AG09319 (cell line): Measurements from ENCODE around the gene EPB41L3.

ENCODE experiments used
- DNase-seq: peaks from one replicate; pipeline ENCODE4 v3.0.0-alpha.2; 2010; ENCODE audit warnings: low read depth; ENCODE audit errors: extremely low read depth
- TF ChIP-seq, protein P1 (sequence below): IDR thresholded peaks from 2 replicates; pipeline ENCODE4 v1.5.1; 2011; ENCODE audit warnings: low read depth, mild to moderate bottlenecking, inconsistent platforms, low read length, moderate library complexity

Gene EPB41L3

DNA sequence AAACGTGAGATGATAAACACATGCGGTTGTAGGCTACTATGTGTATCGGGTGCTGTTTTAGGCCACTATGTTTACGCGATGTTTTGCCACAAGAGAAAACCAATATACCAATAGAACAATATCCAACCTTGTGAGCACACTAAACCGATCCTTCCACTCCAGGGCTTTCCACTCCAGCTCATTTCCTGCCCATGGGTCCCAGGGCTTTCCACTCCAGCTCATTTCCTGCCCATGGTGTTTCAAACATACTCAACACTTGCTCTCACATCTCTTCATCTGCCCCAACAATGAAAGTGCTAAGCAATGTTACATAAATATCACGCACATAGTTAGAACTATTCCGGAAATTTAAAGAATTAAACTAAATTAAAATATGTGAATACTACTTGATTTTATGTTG, 80.0 kb downstream of the EPB41L3 start:
- TF ChIP-seq, protein P1, sequence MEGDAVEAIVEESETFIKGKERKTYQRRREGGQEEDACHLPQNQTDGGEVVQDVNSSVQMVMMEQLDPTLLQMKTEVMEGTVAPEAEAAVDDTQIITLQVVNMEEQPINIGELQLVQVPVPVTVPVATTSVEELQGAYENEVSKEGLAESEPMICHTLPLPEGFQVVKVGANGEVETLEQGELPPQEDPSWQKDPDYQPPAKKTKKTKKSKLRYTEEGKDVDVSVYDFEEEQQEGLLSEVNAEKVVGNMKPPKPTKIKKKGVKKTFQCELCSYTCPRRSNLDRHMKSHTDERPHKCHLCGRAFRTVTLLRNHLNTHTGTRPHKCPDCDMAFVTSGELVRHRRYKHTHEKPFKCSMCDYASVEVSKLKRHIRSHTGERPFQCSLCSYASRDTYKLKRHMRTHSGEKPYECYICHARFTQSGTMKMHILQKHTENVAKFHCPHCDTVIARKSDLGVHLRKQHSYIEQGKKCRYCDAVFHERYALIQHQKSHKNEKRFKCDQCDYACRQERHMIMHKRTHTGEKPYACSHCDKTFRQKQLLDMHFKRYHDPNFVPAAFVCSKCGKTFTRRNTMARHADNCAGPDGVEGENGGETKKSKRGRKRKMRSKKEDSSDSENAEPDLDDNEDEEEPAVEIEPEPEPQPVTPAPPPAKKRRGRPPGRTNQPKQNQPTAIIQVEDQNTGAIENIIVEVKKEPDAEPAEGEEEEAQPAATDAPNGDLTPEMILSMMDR, result no peak
- DNase-seq, result no peak

- DNase-seq, result no peak
Observed at GRCh38 chr18:5463390-5463789, 80.4 kb downstream of the EPB41L3 start.

GRCh38 chr18:5462227-5462626, 81.6 kb downstream of the EPB41L3 start:
- DNase-seq, result no peak
- TF ChIP-seq, protein P1, result no peak

More at GRCh38 chr18:5463390-5463789, 80.4 kb downstream of the EPB41L3 start:
- TF ChIP-seq, protein P1, result no peak

- DNase-seq, result no peak
- TF ChIP-seq, protein P1, result no peak
Observed at GRCh38 chr18:5461041-5461440, 82.8 kb downstream of the EPB41L3 start.

DNA sequence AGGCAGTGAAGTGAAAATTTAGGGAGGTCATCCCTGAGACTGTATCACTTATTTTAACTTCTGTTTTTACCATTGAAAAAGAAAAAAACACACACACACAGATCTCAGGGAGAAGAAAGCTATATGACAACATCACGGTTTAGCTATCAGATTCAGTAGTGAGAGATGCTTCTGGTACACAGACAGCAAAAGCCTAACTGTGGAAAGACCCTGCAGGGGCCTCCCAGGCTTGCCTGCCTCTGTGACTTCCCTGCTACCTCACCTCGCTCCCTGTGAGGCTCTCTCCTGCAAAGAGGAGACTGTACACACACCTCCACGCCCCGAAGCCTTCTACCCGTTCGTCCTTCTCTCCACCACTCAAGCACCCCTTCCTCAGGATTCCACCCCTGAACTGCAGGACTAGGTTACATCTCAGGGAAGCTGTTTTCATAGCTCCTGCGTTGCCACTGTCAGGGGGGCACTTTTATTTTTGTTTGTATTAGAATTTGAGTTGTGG, 86.3 kb downstream of the EPB41L3 start:
- DNase-seq, result no peak

DNA sequence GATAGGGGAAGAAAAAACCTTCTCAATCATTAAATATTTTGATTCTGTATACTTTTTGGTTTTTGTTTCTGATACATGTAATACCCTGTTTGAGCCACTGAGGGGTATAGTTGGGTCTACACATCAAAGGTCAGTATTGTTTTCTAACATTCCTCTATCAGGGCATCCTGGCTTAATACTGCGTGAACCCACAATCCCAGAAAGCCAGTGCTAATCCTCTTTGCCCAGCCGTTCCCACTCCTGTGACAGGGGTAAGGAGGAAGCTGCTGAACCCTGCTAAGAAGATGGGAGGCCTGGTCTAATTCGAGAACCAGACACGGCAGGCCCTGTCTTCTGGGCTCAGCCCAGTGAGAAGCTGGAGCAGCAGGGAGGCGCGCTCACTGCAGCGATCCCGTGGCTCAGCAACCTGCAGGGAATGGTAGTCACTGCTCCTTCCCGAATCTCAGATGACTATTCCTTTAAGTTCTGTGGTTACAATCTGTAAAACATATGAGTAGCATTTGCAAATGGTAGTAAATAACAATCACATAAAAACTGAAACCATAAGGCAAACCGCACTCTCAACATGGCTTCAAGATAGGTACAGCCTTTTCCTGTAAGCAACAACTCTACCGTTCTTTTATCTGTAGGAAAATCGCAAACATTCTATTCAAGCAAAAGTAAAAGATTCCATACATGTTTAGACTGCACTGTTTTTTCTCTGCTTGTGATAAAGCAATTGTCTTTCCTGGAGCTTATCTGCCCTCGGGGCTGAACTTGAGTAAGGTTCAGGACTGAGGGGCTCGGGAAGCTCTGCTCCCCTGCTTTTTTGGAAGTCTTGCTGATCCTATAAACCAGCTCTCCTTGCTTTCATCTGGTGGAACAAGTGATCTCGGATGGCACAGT, 87.0 kb downstream of the EPB41L3 start:
- TF ChIP-seq, protein P1, result peak; percentile 56
- DNase-seq, result no peak

More for the DNA sequence above, 86.3 kb downstream of the EPB41L3 start:
- TF ChIP-seq, protein P1, result no peak

DNA sequence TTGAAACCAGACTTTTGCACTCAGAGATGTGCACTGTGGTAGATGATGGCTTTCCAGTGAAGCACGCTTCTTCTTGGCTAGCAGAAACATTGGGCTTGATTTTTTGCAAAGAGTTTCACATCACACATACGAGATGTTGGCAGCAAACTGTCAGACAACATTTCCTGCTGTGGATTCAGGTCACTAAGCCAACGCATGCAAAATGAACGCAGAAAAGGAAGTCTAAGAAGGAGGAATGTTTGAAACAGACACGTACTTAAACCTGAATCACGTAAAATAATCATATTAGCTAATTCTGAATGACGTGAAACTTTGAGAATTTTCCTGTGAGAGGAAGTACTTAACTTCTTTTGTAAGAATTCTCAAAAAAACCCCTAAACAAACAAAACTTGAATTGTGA, 88.1 kb downstream of the EPB41L3 start:
- TF ChIP-seq, protein P1, result no peak
- DNase-seq, result no peak
